SU-DHL-6 (cell line): ENCODE data around the gene ZNF496.

Source experiments
- H2AFZ ChIP-seq: fragments of 200-600 bp; sonication (generic); 2 replicates; pipeline ENCODE4 v1.6.1; 2014; ENCODE audit warnings: low read depth, mild to moderate bottlenecking, moderate library complexity, mixed read lengths, antibody characterized with exemption, low read length; ENCODE audit not compliant: severe bottlenecking
- H3F3A ChIP-seq: fragments of 200-600 bp; shearing (Covaris generic); 2 replicates; pipeline ENCODE4 v1.6.0; 2016; ENCODE audit warnings: antibody characterized with exemption, mild to moderate bottlenecking; ENCODE audit not compliant: insufficient read depth
- H3K27ac ChIP-seq: fragments of 200-600 bp; sonication (generic); 2 replicates; pipeline ENCODE4 v1.5.1; 2016; ENCODE audit warnings: low read depth, mild to moderate bottlenecking, low read length, moderate library complexity, mixed read lengths
- H3K27me3 ChIP-seq: fragments of 200-600 bp; sonication (generic), shearing (Covaris generic); 2 replicates; pipeline ENCODE4 v1.6.0; 2014; ENCODE audit warnings: mild to moderate bottlenecking, low read length
- H3K36me3 ChIP-seq: fragments of 200-600 bp; sonication (generic); 2 replicates; pipeline ENCODE4 v1.6.1; 2014; ENCODE audit warnings: mild to moderate bottlenecking, low read length, mixed read lengths
- H3K4me2 ChIP-seq: fragments of 300-600, 200-600 bp; shearing (Covaris generic), sonication (generic); 2 replicates; pipeline ENCODE4 v1.6.0; 2014; ENCODE audit warnings: low read length, low read depth, mild to moderate bottlenecking; ENCODE audit not compliant: poor library complexity, severe bottlenecking
- H3K4me3 ChIP-seq: fragments of 200-600 bp; sonication (generic); 2 replicates; pipeline ENCODE4 v1.5.1; 2014; ENCODE audit warnings: antibody characterized with exemption, low read length, mild to moderate bottlenecking, mixed read lengths; ENCODE audit not compliant: insufficient read depth, poor library complexity, severe bottlenecking
- H3K79me2 ChIP-seq: fragments of 200-600 bp; sonication (generic); 2 replicates; pipeline ENCODE4 v1.6.1; 2014; ENCODE audit warnings: mild to moderate bottlenecking, low read length, moderate library complexity; ENCODE audit not compliant: insufficient read depth
- H3K9ac ChIP-seq: fragments of 200-600 bp; sonication (generic); 2 replicates; pipeline ENCODE4 v1.7.0; 2014; ENCODE audit warnings: mild to moderate bottlenecking, low read length
- H3K9me2 ChIP-seq: fragments of 200-600 bp; sonication (generic); replicated peaks from 2 replicates; pipeline ENCODE4 v1.6.1; 2014; ENCODE audit warnings: low read length; ENCODE audit not compliant: insufficient read depth
- H3K9me3 ChIP-seq: fragments of 200-600 bp; sonication (generic); 2 replicates; pipeline ENCODE4 v1.6.1; 2014; ENCODE audit warnings: low read length, mixed read lengths; ENCODE audit not compliant: insufficient read depth
- H4K20me1 ChIP-seq: fragments of 200-600 bp; sonication (generic); 2 replicates; pipeline ENCODE4 v1.6.1; 2014; ENCODE audit warnings: low read depth, mild to moderate bottlenecking, antibody characterized with exemption, low read length, moderate library complexity, mixed read lengths
- CTCF ChIP-seq: fragments of 200-600 bp; sonication (generic); IDR thresholded peaks from one replicate; pipeline ENCODE4 v1.5.1; 2017; ENCODE audit warnings: antibody characterized with exemption, mild to moderate bottlenecking, low read length, moderate library complexity; ENCODE audit not compliant: insufficient read depth, poor library complexity, severe bottlenecking
- EZH2phosphoT487 ChIP-seq: fragments of 200-600 bp; sonication (generic), shearing (Covaris generic); conservative IDR thresholded peaks from 2 replicates; pipeline ENCODE4 v1.6.1; 2018; ENCODE audit warnings: mild to moderate bottlenecking, antibody characterized with exemption, low read length, moderate library complexity, mixed read lengths

The ZNF496 gene

DNA sequence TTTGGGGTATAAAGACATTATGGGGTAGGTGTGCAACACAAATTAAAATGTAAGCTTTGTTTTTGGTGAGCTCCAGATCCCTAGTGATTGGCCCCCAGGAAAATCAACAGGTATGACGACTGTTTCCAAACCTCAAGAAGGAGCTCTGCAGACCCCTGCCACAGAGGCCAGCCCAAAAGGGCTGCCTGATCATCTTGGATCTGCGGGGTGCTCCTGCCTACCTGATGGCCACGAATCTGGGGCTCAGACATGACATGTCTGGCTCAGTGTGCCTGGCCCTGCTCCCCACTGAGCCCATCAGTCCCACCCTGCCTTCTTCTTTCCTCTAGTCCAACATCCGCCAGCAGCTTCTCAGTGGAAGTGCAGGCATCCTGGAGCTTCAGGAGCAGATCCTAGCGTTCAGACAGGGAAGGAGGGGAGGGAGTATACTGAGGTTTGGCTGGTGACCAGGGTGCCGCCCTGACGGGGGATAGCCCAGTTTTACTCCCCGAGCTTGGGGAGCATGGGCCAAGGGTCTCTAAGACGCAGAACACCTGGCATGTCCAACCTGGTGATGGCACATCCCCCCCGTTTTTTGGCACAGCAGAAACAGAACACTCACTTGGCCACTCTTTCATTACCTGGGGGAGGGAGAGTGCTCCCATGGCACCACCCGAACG, 31.8 kb downstream of the ZNF496 start:
- TF ChIP-seq EZH2phosphoT487 (no peak), CTCF (no peak)
- Histone ChIP-seq H3K79me2 (no peaks in the 10 kb centered on the region), H3K27ac (no peak overlapping the region), H3K36me3 (no peaks in the 10 kb centered on the region), H3K4me2 (no peak overlapping the region), H3F3A (no peaks in the 10 kb centered on the region), H3K9me2 (no peaks in the 10 kb centered on the region), H4K20me1 (no peaks in the 10 kb centered on the region), H3K27me3 (no peaks in the 10 kb centered on the region), H2AFZ (no peak overlapping the region), H3K9me3 (no peaks in the 10 kb centered on the region), H3K4me3 (no peak overlapping the region), H3K9ac (no peak overlapping the region)

- no peaks in the 10 kb centered on the region for H3K9me3 ChIP-seq
- no peak overlapping the region for H3K4me3 ChIP-seq
- H3K4me2 ChIP-seq = no peak overlapping the region
- TF ChIP-seq EZH2phosphoT487 (no peak), CTCF (no peak)
- no peak overlapping the region for H3K27ac ChIP-seq
- no peaks in the 10 kb centered on the region for H4K20me1 ChIP-seq
- H3K27me3 ChIP-seq = no peaks in the 10 kb centered on the region
- H3K9me2 ChIP-seq = no peaks in the 10 kb centered on the region
- no peak overlapping the region for H3K9ac ChIP-seq
- H3F3A ChIP-seq = no peaks in the 10 kb centered on the region
- H3K79me2 ChIP-seq = no peaks in the 10 kb centered on the region
- H2AFZ ChIP-seq = no peak overlapping the region
- no peaks in the 10 kb centered on the region for H3K36me3 ChIP-seq
Observed at GRCh38 chr1:247298701-247299100, 33.0 kb downstream of the ZNF496 start.

DNA sequence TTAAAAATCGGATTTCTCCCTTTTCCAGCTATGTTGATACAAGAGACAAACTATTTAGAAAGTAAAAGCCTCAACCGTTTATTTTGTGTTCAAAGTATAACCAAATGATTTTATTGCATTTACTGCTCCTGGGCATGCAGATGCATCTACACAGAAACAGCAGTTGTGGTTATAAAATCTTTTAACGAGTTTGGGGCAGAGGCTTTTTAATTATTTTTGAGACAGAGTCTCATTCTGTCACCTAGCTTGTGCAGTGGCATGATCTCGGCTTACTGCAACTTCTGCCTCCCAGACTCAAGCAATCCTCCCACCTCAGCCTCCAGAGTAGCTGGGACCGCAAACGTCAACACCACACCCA, 33.6 kb downstream of the ZNF496 start:
- Histone ChIP-seq H3K27ac (no peak overlapping the region), H3F3A (no peaks in the 10 kb centered on the region), H4K20me1 (no peaks in the 10 kb centered on the region), H3K27me3 (no peaks in the 10 kb centered on the region), H2AFZ (no peak overlapping the region), H3K9me3 (no peaks in the 10 kb centered on the region), H3K4me3 (no peak overlapping the region), H3K79me2 (no peaks in the 10 kb centered on the region), H3K9me2 (no peaks in the 10 kb centered on the region), H3K36me3 (no peaks in the 10 kb centered on the region), H3K9ac (no peak overlapping the region), H3K4me2 (no peak overlapping the region)
- TF ChIP-seq EZH2phosphoT487 (no peak), CTCF (no peak)
